VCaP (cell line): ENCODE data around the gene COX8C.

ENCODE experiments used
- H3K27ac ChIP-seq: fragments of 450-650 bp; 2 replicates; pipeline ENCODE4 v1.5.1; 2017
- TF ChIP-seq, protein P1 (sequence below): fragments of 450-650 bp; conservative IDR thresholded peaks from 2 replicates; pipeline ENCODE4 v1.5.1; 2017; ENCODE audit warnings: mild to moderate bottlenecking, moderate library complexity

The COX8C gene

DNA sequence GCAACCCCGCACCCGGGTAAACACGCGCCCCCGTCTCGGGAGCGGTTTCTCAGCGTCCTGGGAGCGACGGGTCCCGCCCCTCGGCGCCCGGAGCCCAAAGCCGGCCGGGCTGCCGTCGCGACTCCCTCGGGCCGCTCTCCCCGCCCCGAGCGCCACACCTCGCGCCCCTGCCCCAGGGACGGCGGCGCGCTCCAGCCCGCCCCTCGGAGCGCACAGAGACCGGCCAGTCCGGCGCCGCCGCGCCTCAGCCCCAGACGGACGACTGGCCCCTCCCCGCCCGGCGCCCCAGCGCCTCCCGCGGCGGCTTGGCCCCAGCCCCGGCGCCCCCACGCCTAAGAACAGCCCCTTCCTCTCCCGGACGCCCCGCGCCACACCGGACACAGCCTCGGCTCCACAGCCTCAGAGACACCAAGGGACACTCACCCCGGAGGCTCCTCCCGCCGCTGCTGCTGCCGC, 14.6 kb upstream of the COX8C start:
- peak overlapping the region; percentile 94 for H3K27ac ChIP-seq
- TF ChIP-seq, protein P1, sequence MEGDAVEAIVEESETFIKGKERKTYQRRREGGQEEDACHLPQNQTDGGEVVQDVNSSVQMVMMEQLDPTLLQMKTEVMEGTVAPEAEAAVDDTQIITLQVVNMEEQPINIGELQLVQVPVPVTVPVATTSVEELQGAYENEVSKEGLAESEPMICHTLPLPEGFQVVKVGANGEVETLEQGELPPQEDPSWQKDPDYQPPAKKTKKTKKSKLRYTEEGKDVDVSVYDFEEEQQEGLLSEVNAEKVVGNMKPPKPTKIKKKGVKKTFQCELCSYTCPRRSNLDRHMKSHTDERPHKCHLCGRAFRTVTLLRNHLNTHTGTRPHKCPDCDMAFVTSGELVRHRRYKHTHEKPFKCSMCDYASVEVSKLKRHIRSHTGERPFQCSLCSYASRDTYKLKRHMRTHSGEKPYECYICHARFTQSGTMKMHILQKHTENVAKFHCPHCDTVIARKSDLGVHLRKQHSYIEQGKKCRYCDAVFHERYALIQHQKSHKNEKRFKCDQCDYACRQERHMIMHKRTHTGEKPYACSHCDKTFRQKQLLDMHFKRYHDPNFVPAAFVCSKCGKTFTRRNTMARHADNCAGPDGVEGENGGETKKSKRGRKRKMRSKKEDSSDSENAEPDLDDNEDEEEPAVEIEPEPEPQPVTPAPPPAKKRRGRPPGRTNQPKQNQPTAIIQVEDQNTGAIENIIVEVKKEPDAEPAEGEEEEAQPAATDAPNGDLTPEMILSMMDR = no peak

DNA sequence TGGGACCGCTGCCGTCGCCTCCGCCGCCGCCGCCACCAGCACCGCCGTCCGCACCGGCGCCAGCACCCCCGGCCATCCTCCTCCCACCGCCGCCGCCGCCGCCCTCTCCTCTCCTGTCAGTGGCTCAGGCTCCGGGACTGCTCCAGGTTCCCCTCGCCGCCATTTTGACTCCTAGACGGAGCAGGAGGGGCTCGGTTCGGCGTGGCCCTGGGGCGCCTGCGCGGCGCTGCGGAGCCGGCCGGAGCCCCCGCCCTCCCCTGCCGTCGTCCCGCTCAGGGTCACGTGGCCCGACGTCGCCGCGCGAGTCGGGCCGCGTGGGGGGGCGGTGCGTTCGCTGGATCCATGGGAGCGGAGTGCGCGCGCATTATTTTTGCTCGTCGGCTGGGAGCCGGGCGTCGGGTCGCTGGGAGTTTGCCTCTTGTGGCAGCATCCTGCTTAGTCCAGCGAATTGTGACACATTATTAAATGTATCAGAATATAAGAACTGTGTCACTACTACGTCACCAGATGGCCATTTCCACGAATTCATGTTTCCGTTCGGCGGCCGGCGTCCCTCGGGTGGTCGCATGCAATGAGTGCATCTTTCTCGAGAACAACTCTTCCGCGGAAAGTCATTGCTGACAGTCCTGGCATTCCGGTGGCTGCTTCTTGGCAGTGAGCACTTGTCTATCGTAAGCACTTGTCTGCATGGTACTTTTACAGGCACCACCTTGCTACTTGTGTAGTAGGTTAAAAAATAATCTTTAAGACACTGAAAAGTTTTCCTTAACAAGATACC, 13.9 kb upstream of the COX8C start, which contains the start of gene BTBD7:
TSS of gene BTBD7 (minus strand) at position 184 of the 778 bp plus-strand sequence. CDS start 36,985 bp downstream, outside the sequence.
- TF ChIP-seq, protein P1 = peak; percentile 47
- peak within 1 kb of the TSS; percentile 94 for H3K27ac ChIP-seq

DNA sequence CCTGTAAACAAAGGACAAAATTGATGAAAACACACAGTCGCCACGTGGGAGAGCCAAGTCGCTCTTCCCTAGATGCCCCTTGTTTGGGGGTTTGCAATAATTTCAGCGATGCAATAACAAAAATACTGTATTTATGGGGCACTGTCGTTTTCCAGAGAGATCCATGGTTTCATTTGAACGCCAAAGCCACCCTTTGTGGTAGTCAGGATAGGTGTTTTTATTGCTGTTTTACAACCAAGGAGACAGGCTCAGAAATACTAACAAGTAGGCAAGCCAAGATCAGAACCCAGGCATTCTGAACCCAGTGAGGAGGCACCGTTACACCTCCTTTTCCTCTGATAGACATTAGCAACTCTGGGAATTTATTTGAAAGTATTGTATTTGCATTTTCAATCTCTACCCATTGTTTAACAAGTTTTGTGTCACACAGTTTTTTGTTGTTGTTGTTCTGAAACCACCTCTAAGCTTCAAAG, 13.3 kb upstream of the COX8C start:
- peak overlapping the region; percentile 94 for H3K27ac ChIP-seq

DNA sequence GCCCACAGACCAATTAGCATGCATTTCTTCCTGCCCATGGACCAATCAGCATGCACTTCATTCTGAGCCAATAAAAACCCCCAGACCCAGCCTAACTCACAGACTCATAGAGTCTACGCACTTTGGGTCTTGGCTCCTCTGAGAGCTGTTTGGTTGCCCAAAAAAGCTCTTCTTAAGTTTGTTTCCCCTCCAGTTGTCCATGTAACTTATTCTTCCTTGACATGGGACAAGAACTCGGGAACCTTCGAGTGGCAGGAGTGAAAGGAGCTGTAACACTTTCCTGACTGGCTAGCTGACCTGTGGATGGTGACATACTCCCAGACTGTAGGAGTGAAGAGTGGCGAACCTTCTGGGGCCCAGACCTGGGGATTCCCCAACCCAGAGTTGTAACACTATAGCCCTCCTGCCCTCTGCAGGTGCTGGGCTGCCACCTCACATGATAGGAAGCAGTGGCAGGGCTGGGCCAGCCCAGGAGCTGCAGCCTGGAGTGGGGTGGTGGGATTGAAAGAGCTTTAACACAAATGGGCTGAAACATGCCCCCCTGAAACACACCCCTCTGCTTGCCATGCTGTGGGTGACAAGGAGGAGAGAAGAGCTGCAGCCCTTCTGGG, 9.7 kb upstream of the COX8C start:
- H3K27ac ChIP-seq = no peak overlapping the region
- TF ChIP-seq, protein P1 = no peak

More for the DNA sequence above, 13.3 kb upstream of the COX8C start:
- TF ChIP-seq, protein P1 = no peak

DNA sequence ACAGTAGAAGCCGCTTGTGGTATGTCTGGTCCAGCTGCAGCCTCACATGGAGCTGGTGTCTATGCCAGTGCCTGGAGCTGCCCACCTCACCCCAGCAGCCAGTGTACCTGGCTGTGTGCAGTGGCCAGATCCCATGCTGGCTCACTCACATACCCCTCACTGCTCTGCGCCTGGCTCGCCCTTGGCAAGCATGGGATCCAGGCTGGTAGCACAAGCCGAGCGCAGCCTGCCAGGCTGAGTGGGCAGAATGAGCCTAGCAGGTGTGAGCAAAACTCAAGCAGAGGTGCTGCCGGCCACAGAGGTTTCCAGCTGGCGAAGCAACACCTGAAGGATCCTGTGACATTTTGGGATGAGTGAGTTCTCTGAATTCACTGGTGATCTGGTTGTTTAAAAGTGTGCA, 9.1 kb upstream of the COX8C start:
- H3K27ac ChIP-seq = no peak overlapping the region
- TF ChIP-seq, protein P1 = no peak

DNA sequence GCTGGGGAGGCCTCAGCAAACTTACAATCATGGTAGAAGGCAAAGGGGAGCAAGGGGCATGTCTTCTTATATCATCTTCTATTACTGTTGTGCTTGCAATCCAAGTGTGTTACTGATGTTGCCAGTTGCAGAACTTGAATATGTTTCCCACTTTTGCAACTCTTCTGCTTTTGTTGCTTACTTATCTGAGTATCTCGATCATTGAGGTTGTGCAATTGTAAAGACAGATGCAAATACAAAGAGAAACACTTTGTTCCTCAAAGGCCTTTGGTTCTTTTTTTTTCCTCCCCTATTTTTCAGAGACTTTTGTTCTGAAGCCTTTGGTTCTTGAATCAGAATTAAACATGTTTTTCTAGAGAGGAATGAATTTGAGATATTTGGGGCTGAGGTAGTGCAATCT, 3.7 kb upstream of the COX8C start:
- H3K27ac ChIP-seq = no peak overlapping the region

DNA sequence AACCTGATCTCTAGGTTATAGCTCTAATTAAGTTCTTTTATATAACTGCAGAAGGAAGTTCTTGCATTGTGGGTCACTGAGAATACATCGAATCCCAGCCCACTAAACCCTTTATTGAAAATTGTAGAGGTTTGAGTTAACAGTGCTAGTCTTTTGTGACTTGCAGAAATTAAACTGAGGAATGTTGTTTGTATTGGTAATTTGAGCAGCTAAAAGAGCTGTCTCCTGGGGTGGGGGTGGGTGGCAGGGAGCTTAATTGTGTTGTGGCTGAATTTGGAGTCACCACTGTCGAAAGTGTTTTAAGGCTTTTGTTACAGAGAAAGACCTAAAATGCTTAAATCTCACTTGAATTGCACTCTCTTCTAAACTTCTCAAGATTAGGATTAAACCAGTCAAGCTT, 3.2 kb upstream of the COX8C start:
- no peak overlapping the region for H3K27ac ChIP-seq
- TF ChIP-seq, protein P1 = no peak

More for the DNA sequence above, 3.7 kb upstream of the COX8C start:
- TF ChIP-seq, protein P1 = no peak
